D341Med (cell line): ENCODE data around the gene WDR33.
"Not testable (repeated sequence)": the region's sequence is repeated elsewhere in the genome, so short reads cannot be mapped to it uniquely, and the experiment has no call there.

Experiments
- DNase-seq: peaks from one replicate; pipeline ENCODE4 v3.0.0; 2012; ENCODE audit warnings: low spot score

WDR33 gene

DNA sequence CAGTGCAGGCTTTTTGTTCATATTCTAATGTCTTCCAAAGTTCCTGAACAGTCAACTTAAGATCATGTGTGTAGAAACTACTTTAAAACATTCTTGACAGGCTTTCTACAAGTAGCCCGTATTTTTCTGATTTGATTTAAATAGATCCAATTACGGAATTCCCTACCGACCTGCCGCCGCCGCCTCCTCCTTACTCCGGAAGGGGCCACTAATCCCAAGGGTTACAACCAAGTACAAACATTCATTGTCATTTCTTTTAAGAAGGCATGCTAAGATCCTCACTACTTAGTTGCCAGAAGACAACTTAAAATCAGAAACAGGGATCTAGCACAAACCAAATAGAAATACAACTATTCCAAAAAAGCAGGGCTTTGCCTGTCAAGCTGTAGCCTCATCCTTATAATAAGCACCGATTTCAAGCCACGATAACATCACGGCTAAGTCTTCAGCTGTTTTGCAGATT lies 784 bp downstream of the WDR33 start:
- peak; percentile 39 for DNase-seq

DNA sequence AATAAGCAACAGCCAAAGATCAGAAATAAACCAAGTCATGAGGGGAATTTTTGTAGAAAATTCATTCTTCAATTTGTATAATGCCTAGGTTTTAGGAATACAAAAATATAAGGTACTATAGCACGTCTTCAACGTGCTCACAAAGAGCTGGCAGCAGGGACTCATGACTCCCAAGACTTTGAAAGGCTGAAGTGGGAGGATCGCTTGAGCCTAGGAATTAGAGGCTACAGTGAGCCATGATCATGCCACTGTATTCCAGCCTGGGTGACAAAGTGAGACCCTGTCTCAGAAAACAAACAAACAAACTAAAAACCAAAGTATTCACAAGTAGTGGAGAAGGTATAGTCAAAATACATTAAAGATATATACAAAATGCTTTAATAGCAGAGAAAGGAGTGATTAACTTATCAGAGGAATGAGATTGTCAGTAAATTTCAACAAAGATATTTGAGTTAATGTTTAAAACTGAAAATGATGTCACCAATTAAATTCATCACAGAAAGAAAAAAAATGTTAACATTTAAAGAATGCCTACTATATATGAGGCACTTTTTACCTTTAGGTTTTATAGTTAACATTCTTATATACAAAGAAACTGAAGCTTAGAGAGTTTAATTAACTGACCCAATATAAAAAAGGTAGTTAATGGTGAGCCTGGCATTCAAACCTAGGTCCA lies 3.2 kb downstream of the WDR33 start:
- no peak for DNase-seq

DNA sequence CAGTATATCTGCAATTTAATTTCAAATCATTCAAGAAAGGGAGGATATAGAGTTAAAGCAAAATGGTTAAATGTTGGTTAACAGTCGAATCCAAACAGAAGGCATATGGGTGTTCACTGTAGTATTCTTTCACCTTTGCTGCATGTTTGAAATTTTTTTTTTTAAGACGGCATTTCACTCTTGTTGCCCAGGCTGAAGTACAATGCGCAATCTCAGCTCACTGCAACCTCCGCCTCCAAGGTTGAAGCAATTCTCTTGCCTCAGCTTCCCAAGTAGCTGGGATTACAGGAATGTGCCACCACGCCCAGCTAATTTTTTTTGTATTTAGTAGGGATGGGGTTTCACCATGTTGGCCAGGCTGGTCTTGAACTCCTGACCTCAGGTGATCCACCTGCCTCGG lies 4.1 kb downstream of the WDR33 start:
- DNase-seq = not testable (repeated sequence)

DNA sequence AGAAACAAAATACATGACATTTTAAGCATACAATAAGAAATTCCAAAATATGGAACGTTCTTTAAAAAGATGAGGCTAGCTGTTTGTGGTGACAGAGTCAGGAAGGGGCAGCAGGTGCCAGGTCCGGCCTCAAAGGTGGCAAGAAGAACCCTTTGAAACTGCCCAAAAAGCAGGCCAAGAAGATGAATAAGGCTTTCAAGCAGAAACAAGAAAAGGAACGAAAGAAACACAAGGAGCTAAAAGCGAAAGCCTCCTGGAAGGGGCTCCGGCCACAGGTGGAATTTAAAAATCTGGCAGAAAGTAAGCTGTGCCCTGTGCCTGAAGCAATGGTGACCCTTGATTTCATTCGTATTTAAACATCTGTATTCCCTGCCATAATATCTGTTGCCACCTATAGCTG lies 5.5 kb downstream of the WDR33 start:
- no peak for DNase-seq

DNA sequence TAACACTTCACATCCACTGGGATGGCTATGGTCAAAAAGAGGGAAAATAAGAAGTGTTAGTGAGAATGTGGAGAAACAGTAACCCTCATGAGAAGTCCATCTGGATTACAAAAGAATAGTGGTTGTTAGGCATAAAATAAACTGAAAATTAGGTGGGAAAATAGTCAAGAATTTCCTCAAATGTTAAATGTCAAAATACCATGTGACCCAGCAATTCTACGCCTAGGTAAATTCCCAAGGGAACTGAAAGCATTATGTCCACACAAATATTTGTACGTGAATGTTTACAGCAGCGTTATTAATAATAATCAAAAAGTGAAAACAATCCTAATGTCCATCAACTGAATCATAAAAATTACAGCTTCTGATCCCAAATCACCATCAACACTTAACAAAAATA lies 11.0 kb downstream of the WDR33 start:
- no peak for DNase-seq

DNA sequence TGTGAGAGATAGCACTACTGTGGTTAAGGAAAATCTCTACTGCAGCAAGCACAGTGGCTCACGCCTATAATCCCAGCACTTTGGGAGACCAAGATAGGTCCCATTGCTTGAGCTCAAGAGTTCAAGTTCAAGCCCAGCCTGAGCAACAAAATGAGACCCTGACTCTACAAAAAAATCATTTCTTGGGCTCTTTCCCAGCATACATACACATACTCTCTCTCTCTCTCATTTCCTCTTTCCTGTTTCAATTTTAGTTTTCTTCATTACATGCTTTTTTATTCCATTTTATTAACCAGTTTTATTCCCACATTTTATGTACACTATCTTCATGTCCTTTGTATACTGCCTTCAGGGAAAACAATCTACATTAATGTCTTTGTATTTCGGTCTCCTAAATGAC lies 14.6 kb downstream of the WDR33 start:
- no peak for DNase-seq

DNA sequence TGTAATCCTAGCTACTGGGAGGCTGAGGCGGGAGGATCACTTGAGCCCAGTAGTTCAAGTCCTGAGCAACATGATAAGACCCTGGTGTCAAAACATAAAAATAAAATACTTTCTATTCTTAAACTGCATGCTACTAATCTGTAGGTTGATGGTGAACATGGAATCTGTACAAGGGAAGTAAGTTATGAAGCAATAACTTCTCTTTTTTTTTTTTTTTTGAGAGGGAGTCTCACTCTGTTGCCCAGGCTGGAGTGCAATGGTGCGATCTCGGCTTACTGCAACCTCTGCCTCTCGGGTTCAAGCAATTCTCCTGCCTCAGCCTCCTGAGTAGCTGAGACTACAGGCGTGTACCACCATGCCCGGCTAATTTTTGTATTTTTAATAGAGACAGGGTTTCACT lies 16.1 kb downstream of the WDR33 start:
- DNase-seq = not testable (repeated sequence)

DNA sequence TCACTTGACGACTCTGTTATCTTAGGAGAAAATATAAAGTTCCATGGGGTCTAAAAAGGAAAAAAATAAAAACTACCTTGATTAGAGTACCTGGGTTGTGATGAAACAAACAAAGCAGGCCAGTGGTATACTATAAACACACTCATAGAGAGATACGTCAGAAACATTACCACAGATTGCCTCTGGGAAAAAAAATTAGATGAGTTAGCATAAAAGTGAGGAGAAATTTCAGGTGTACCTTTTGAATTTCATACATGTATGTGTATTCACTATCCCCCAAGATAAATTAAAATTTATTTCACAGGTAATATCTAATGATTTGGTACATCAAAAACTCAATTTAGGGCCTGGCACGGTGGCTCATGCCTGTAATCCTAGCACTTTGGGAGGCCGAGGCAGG lies 18.2 kb downstream of the WDR33 start:
- no peak for DNase-seq

DNA sequence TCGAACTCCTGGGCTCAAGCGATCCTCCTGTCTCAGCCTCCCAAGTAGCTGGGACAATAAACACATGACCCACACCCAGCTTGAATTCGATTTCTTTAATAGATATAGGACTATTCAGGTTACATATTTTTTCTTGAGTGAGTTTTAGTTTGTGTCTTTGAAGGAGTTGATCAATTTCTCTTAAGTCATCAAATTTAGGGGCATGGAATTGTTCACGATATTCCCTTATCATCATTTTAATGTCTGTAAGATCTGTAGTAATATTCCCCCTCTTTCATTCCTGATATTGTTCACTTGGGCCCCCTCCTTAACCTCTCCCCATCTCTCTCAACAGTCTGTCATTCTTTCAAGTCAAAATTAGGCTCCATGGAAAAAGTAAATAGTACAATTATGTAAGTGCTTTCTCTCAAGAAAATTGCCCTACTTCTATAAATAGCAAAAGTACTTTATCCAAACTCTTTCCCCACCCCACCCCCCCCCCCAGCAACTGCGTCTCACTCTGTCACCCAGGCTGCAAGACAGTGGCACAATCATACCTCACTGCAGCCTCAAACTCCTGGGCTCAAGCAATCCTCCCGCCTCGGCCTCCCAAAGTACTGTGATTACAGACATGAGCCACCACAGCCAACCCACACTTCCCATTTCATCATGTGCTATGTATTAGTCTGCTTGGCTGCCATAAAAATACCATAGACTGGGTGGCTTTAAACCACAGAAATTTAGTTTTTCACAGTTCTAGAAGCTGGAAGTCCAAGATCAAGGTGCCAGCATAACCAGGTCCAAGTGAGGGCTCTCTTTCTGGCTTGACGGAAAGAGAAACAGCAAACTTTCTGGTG lies 20.1 kb downstream of the WDR33 start:
- DNase-seq = no peak

DNA sequence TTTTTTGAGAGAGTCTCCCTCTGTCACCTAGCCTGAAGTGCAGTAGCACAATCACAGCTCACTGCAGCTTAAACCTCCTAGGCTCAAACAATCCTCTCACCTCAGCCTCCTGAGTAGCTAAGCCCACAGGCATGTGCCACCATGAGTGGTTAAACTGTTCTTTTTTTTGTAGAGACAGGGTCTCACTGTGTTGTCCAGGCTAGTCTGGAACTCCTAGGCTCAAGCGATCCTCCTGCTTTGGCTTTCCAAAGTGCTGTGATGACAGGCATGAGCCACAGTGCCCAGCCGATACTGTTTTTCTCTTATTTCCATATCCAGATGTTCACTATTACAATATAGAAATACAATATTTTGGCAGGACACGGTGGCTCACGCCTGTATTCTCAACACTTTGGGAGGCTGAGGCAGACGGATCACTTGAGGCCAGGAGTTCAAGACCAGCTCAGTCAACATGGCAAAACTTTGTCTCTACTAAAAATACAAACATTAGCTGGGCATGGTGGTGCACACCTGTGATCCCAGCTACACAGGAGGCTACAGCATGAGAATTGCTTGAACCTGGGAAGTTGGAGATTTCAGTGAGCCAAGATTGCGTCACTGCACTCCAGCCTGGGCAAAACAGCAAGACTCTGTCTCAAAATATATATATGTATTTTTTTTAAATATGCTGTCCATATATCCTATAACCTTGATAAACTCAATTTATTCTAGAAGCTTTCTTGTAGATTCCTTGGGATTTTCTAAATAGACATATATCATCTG lies 24.7 kb downstream of the WDR33 start:
- no peak for DNase-seq

DNA sequence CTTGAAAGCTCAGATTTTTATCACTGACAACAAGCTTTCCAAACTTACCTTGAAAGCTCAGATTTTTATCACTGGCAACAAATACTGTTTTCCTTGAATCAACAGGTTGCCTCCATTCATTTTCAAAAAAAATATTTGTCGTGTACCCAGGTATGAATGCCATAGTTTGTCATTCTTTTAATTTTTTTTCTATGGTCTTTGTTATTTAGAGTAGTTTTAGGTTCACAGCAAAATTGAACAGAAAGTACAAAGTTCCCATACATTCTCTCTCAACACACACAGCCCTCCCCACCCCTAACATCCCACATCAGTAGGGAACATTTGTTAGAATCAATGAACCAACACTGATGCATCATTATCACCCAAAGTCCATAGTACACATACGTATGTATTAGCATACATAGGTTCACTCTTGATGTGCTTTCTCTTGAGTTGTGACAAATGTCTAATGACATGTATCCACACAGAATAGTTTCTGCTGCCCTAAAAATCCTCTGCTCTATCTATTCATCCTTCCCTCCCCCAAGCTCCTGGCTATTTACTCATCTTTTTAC lies 25.9 kb downstream of the WDR33 start:
- no peak for DNase-seq

DNA sequence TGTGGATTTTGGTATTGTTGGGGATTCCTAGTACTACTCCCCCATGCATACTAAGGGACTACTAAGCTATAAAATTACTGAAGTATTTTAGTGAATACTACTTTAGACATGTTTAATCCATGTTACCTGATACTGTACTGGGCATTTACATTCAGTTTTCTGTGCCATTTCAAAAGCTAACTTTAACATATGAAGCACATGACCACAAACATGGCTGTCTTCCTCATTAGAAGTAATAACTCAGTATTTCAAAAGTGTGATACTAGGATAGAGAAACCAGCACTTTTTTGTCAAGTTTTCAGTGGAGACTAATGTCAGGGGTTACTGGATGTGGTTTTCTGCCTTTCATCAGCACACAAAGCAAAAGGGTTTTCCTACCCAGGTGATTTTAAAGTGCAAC lies 27.9 kb downstream of the WDR33 start:
- DNase-seq = no peak

DNA sequence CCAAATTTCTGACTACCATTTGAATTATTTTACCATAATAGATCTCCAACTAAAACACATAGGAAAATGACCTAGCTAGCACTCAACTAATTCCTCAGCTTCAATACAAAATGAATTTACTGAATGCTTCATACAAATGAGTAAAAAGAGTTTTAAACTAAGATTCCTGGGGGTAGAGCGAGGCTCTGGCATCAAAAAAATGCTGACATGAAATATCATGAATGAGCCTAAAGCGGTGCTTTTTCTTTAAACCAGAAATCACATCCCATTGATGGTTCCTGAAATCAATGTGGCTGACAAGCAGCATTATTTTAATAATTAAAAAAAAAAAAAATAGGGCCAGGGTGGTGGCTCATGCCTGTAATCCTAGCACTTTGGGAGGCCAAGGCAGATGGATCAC lies 32.1 kb downstream of the WDR33 start:
- no peak for DNase-seq

DNA sequence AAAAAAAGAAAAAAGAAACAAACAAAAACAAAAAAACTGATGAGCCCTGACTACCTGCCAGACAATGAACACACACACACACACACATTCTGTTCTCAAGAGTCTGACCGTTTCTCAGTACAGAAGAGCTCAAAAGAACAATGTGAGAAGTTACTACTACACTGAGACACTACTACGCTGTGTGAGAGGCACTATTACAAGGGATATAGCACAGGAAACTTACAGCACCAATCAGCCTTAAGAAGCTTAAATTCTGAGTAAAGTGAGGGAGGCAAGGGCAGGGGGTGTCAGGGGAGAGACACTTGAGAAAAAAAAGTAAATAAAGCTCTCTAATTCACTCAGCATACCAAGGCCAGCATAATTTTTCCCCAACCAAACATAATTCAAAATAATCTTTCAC lies 32.5 kb downstream of the WDR33 start:
- DNase-seq = peak; percentile 28

DNA sequence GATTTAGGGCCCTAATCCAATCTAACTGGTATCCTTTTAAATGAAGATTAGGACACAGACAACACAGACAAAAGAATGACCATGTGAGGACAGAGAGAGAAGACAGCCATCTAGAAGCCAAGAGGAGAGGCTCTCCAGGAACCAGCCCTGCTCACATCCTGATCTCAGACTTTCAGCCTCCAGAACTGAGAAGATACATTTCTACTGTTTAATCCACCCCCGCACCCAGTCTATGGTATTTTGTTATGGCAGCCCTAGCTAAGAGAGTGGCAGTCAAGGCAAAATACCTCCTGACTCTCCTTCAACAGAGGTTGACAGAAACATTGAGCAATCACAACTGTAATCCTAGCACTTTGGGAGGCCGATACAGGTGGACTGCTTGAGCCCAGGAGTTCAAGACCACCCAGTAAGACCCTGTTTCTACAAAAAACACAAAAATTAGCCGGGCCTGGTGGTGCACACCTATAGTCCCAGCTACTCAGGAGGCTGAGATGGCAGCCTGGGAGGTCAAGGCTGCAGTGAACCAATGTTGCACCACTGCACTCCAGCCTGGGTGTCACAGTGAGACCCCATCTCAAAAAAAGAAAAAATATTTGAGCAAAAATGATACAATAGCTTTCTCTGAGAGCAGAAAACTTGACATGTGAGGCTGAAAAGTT lies 34.7 kb downstream of the WDR33 start:
- no peak for DNase-seq

DNA sequence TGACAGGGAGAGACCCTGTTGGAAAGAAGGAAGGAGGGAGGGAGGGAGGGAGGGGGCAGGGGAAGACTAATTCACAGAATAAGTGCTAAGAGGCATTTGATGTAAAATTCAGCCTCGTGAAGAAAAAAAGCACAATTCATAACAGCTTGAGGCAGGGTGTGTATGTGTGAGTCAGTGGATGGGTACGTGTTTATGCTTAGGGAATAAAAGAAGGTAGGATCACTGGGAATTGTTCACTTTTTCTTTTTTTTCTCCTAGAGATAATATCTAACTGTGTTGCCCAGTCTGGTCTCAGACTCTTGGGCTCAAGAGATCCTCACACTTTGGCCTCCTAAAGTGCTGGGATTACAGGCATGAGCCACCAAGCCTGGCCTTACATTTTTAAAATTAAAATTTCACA lies 39.2 kb downstream of the WDR33 start:
- no peak for DNase-seq

DNA sequence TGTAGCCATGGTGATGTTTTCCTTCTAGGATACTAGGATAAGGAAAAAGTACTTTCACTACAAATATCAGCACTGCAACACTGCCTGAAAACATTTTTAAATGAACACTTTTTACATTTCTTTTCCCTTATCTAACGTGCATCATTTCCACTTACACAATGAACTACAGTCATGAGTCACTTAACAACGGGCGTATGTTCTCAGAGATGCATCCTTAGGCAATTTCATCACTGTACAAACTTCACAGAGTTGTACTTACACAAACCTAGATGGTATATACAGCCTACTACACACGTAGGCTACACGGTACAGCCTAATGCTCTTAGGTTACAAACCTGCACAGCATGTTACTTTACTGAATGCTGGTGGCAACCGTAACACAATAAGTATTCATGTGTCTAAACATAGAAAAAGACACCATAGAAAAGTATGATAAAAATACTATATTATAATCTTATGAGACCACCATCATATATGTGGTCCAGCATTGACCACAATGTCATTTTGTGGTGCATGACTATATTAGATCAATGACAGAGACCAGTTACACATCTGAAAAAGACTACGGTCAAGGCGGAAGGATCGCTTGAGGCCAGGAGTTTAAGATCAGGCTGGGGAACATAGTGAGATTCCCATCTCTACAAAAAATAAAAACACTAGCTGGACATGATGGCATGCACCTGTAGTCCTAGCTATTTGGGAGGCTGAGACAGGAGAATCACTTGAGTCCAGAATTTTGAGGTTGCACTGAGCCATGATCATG lies 39.8 kb downstream of the WDR33 start:
- DNase-seq = no peak

DNA sequence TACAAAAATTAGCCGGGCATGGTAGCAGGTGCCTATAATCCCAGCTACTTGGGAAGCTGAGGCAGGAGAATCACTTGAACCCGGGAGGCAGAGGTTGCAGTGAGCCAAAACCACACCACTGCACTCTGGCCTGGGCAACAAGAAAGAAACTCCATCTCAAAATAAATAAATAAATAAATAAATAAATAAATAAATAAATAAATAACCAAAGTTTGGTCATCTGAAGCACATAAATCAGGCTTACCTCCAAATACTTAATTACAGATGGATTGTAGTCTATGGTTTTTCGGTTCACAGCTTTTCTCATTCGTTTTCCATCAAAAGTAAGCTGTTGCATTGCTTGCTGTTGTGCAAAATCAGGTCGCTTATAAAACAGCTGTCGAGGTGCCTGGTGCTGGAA lies 40.4 kb downstream of the WDR33 start:
- DNase-seq = not testable (repeated sequence)

DNA sequence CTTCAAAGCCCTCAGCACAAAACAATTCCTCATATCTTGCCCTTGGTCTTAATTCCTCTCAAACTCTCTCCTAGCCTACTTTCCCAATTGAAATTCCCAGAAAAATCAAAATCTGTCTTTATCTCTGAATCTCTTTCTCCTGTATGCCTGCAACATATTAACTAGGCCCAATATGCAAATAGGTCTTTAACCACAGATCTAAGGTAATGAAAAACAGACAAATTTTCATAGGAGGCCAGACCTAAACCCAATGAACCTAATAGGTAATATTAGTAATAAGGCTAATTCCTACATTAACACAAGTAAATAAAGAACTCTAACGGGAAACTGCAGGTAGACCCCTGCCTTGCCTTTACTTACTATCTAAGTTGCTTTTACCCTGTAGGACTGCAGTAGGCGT lies 41.4 kb downstream of the WDR33 start:
- DNase-seq = no peak

DNA sequence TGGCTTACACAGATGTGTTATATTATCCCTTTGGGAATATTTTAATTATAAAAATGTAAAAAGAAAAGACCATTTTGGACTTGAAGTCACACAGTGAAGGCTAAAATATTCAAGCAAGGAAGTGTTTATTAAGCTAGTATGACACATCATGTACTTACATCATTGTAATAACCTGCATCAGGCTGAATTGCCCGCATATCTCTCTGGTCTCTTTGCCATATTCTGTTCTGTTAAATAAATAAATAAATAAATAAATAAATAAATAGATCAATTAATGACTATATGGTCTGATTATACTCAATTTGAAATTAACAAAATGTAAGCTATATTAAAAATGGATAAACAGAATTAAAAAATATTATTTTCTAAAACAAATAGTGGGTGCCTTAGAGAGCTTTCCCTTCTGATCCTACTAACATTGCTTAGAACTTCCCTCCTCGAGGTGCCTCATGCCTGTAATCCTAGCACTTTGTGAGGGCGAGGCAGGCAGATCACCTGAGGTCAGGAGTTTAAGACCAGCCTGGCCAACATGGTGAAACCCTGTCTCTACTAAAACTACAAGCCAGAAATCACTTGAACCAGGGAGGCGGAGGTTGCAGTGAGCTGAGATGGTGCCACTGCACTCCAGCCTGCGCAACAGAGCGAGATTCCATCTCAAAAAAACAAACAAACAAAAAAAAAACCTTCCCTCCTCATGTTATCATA lies 42.0 kb downstream of the WDR33 start:
- no peak for DNase-seq

DNA sequence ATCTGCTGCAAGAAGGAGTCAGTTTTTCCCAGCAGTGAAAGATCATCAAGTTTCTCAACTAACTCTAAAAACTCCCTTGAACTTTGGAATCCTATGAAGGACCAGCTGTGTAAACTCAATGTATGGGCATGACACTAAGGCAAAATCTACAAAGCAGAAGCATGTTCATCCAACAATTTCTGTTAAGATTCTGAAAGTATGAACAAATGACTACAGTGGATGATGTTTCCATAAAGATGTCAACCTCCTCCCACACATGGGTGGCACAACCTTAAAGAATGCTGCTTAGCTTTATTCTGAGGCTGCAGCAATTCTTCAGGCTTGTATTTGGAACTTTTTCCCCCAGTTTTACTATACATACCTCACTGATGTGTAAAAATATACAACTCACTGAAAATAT lies 47.2 kb downstream of the WDR33 start:
- DNase-seq = no peak
